IPS-NIHi7 (cell line): ENCODE results near the gene KLHL4.
"Not testable (repeated sequence)": the region's sequence is repeated elsewhere in the genome, so short reads cannot be mapped to it uniquely, and the experiment has no call there.

ENCODE experiments used
- DNase-seq: peaks from one replicate; pipeline ENCODE4 v3.0.0; 2012; ENCODE audit warnings: mixed read lengths; ENCODE audit errors: extremely low spot score

The KLHL4 gene

GRCh38 chrX:87663421-87663820, 145.8 kb downstream of the KLHL4 start:
- DNase-seq, result no peak

DNA sequence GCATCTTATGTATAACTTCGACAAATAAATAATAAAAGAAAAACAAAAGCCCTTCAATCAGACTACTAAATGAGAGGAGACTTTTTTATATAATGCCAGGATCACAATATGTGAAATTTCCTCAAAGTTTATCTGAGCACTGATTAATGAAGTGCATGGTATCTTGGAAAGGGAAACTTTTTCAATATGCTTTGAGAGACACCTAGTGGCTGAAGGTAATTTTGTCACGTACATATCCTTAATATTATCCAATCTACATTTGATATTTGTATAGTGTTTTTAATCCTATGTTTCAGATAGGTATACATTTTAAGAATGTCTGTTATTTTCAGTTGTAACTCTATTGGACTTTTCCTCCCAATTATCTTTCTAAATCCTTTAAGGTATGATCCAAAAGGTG, 146.8 kb downstream of the KLHL4 start:
- DNase-seq, result peak; percentile 18

GRCh38 chrX:87679849-87680248, 162.2 kb downstream of the KLHL4 start:
- peak; percentile 38 for DNase-seq

- DNase-seq, result no peak
Observed at GRCh38 chrX:87687703-87688102, 170.1 kb downstream of the KLHL4 start.

DNA sequence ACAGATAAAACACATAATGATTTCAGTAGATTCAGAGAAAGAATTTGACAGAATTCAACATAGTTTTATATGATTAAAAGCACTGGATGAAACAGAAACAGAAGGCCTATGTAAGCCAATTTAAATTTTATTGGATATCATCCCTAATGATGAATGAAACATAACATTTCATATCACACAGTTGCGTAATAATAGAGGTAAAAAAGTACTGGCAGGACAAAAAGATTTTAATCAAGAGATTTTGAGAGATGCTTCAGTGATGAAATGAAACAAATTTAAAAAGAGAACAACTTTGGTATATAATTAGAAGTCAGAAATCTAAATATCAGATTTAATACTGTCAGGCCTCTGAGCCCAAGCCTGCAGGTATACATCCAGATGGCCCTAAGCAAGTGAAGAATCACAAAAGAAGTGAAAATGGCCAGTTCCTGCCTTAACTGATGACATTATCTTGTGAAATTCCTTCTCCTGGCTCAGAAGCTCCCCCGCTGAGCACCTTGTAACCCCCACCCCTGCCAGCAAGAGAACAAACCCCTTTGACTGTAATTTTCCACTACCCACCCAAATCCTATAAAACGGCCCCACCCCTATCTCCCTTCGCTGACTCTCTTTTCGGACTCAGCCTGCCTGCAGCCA, 170.6 kb downstream of the KLHL4 start:
- not testable (repeated sequence) for DNase-seq

DNA sequence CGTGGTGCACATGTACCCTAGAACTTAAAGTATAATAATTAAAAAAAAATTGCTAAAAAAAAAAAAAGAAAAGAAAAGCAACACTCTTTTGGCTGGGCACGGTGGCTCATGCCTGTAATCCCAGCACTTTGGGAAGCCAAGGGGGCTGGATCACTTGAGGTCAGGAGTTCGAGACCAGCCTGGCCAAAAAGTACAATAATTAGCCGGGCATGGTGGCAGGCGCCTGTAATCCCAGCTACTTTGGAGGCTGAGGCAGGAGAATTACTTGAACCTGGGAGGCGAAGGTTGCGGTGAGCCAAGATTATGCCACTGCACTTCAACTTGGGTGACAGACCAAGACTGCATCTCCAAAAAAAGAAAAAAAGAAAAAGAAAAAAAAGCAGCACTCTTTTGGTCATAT, 171.6 kb downstream of the KLHL4 start:
- DNase-seq, result not testable (repeated sequence)

DNA sequence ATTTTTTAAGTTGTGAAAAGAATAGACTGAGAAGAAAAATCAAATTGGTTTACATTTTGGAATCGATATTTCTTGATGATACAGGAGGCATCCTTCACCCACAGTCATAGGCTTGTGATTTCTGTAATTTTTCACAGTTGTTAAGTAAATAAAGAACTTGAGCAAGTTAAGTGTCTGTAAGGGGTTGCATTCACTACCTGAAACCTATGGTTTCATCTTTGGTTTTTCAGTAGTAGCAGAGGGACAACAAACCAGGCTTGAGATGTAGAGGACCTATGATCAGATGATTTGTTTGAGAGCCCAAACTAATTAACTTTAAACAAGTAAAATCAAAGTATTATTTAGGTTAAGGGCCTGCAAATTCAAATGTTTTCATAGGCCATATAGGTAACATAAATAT, 175.6 kb downstream of the KLHL4 start:
- no peak for DNase-seq

- DNase-seq, result no peak
Observed at GRCh38 chrX:87697409-87697808, 179.8 kb downstream of the KLHL4 start.

DNA sequence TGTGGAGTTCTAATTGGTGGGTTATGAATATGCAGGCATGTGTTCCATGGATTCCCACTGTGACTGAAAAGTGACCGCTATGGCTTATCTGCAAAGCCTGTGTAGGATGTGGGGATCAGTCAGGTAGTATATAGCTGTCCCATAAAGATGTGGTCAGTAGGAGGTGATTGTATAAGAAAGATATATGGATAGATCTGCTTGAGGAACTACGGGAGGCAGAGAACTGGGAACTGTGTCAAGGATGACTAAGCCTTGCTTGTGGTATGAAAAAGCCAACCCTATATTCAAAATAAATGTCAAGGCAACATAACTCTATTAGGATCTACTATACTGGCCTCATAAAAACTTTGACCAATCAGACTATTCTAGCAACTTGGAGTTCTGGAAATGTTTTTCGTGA, 185.2 kb downstream of the KLHL4 start:
- DNase-seq, result no peak

DNA sequence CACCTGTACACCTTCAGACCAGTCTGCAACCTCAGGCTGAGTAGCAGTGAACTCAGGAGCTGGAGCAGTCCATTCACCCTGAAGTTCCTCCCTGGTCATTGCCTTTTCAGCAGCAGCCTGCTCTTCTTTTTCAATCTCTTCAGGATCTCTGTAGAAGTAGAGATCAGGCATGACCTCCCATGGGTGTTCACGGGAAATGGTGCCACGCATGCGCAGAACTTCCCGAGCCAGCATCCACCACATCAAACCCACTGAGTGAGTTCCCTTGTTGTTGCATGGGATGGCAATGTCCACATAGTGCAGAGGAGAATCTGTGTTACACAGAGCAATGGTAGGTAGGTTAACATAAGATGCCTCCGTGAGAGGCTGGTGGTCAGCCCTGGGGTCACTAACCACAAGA, 185.9 kb downstream of the KLHL4 start:
- not testable (repeated sequence) for DNase-seq

GRCh38 chrX:87706134-87706533, 188.5 kb downstream of the KLHL4 start:
- DNase-seq, result no peak

- no peak for DNase-seq
Observed at GRCh38 chrX:87710580-87710979, 193.0 kb downstream of the KLHL4 start.
